Heart right ventricle (tissue), 16 donors: ENCODE data around the gene ZNF229. TPM values are rescaled to one million over a fixed set of nuclear protein-coding genes. Genes with fewer than 3 reads are reported as not detected.

Experiments
- ATAC-seq, 8 donors: fragments of 200-7000 bp; cut with Tn5 transposase; one replicate each; pipeline ENCODE4 v1.9.1; 2020; ENCODE audit warnings: mild to moderate bottlenecking in 8 of 8, moderate library complexity in 8 of 8, moderate number of reproducible peaks in 1 of 8
- DNase-seq, 2 donors: peaks; one replicate each; pipeline ENCODE4 v3.0.0-alpha.2; 2020
- H3K27ac ChIP-seq, 10 donors: fragments of 200-600 bp; sonication (generic) in 2 of 10; one replicate each; pipeline versions ENCODE4 v1.5.0 to v1.8.0; 2020 to 2022; ENCODE audit warnings: mild to moderate bottlenecking in 3 of 10
- H3K27me3 ChIP-seq, 7 donors: fragments of 200-600 bp; one replicate each; pipeline ENCODE4 v1.8.0; 2021 to 2022; ENCODE audit warnings: mild to moderate bottlenecking in 2 of 7
- H3K36me3 ChIP-seq, 9 donors: fragments of 200-600 bp; sonication (generic) in 1 of 9; one replicate each; pipeline versions ENCODE4 v1.5.0 to v1.8.0; 2020 to 2022; ENCODE audit warnings: mild to moderate bottlenecking in 2 of 9
- H3K4me1 ChIP-seq, 9 donors: fragments of 200-600 bp; sonication (generic) in 1 of 9; one replicate each; pipeline versions ENCODE4 v1.5.0 to v1.8.0; 2020 to 2022; ENCODE audit warnings: mild to moderate bottlenecking in 4 of 9
- H3K4me3 ChIP-seq, 10 donors: fragments of 200-600 bp; sonication (generic) in 2 of 10; one replicate each; pipeline versions ENCODE4 v1.5.0 to v1.8.0; 2020 to 2022; ENCODE audit warnings: mild to moderate bottlenecking in 7 of 10, moderate library complexity in 2 of 10
- H3K9me3 ChIP-seq, 11 donors: fragments of 200-600 bp in 10 of 11; sonication (generic) in 2 of 11; one replicate each; pipeline versions ENCODE4 v1.5.0 to v1.8.0; 2013 to 2022; ENCODE audit warnings: mild to moderate bottlenecking in 2 of 11, control low read depth in 1 of 11, moderate library complexity in 1 of 11
- CTCF ChIP-seq, 9 donors: fragments of 200-600 bp; sonication (generic) in 2 of 9; IDR thresholded peaks; one replicate each; pipeline versions ENCODE4 v1.5.0 to v1.8.0; 2021 to 2022; ENCODE audit warnings: antibody characterized with exemption in 9 of 9, mild to moderate bottlenecking in 5 of 9, moderate library complexity in 1 of 9
- WGBS, 2 donors: extraction: QIAGEN DNeasy Blood & Tissue Kit; methylation state at CpG; one replicate each; pipeline ENCODE4 v1.1.7; 2013; ENCODE audit warnings: inconsistent platforms in 1 of 2; 5-methylcytosine and 5-hydroxymethylcytosine counted together
- intact Hi-C, 10 donors: fragments of 100-400 bp; cut with DNase I; formaldehyde crosslinking; loops; one replicate each; pipeline versions ENCODE4 v1.11.1 to v1.14.2; 2022
- polyA plus RNA-seq, 2 donors: library from polyadenylated mRNA; stranded (reverse); fragments of 200-250 nt; gene quantifications; one replicate each; pipeline ENCODE4 v1.2.3, GENCODE V29; 2013
- total RNA-seq, 10 donors: library from RNA; stranded (reverse); fragmentation: NEBNext Ultra II Directional in 3 of 10; extraction: Animal tissue kit (Norgen Biotek cat#: 25700) in 3 of 10; gene quantifications; one replicate each; pipeline versions ENCODE4 v1.2.1 to v1.2.4, GENCODE V29; 2021 to 2023
- donor health status: Arrhythmogenic right ventricular cardiomyopathy.
- donor health status: ischemic (EF 13 %, LVEDD 7.1; RV severe dilation, severe dysfunction).
- donor health status: healthy with polysubstance abuse.
- donor health status: DM: no; HTN: yes; CAD: no.
- donor health status: DM: no; HTN: no; CAD: no.
- donor health status: ischemic (EF 25% LVEDD 6.9; RV normal size, moderate dysfunction).
- donor health status: ischemic (EF 25% LVEDD 5.7; RV mildly dilated, moderate dysfunction).
- donor health status: healthy.
- donor health status: DM: yes; HTN: yes; CAD: no.
- donor health status: Ischemic cardiomyopathy.
- donor health status: ischemic (EF 35%, LVEDD 5.7; RV mildly dilated, moderate dysfunction).
- donor health status: nonischemic (EF 11% LVEDD 7.7; RV severe dilation, severe dysfunction).
- donor health status: DM: yes; HTN: yes; CAD: no.
- donor health status: PGD.
- donor health status: ischemic (EF 29% LVEDD 5.4; RV normal size, mild dysfunction).
- donor health status: nonischemic (EF 23%, LVEDD 6.1; RV moderate dilation, normal function).

ZNF229 gene
- total and polyA plus RNA-seq, 12 donors, result 2.4 to 11.4 (median 6.7) TPM

GRCh38 chr19:44455100-44455499 lies 6.8 kb upstream of the ZNF229 start:
- Histone ChIP-seq H3K4me1 (no peaks in the 10 kb centered on the region), H3K36me3 (no peaks in the 10 kb centered on the region), H3K4me3 (no peak overlapping the region), H3K9me3 (peaks cover 0 to 84% (median 11%) of the 10 kb centered on the region in 11 donors), H3K27ac (no peak overlapping the region), H3K27me3 (no peaks in the 10 kb centered on the region)
- ATAC-seq (no peak), DNase-seq (no peak)
- 61 to 67% methylated on average over 4 of the region's 4 CpGs for WGBS, 2 donors
- intact Hi-C loops, result no loop called here
- no peak for TF ChIP-seq CTCF (IDR thresholded peaks at IDR 0.05)

- no peak overlapping the region for H3K27ac ChIP-seq
Measured at GRCh38 chr19:44452367-44452766, 4.1 kb upstream of the ZNF229 start.

GRCh38 chr19:44451687-44452086 lies 3.4 kb upstream of the ZNF229 start:
- Histone ChIP-seq H3K4me1 (peaks cover 0 to 17% (median 12%) of the 10 kb centered on the region in 9 donors), H3K9me3 (peaks cover 0 to 89% (median 12%) of the 10 kb centered on the region in 11 donors), H3K4me3 (no peak overlapping the region), H3K27ac (no peak overlapping the region), H3K36me3 (peaks cover 0 to 8% (median 0%) of the 10 kb centered on the region in 9 donors), H3K27me3 (no peaks in the 10 kb centered on the region)
- TF ChIP-seq CTCF (IDR thresholded peaks at IDR 0.05), result no peak
- DNase-seq (no peak), ATAC-seq (no peak)
- intact Hi-C loops, result no loop called here
- 91 to 92% methylated on average over 18 of the region's 18 CpGs for WGBS, 2 donors

More at GRCh38 chr19:44452367-44452766, 4.1 kb upstream of the ZNF229 start:
- no peak for DNase-seq
- intact Hi-C loops, result no loop called here
- Histone ChIP-seq H3K4me1 (peaks cover 0 to 12% (median 6%) of the 10 kb centered on the region in 9 donors), H3K27me3 (no peaks in the 10 kb centered on the region), H3K9me3 (peaks cover 0 to 88% (median 9%) of the 10 kb centered on the region in 11 donors), H3K4me3 (no peak overlapping the region), H3K36me3 (peaks cover 0 to 1% (median 0%) of the 10 kb centered on the region in 9 donors)
- WGBS, 2 donors, result 86 to 92% methylated on average over 4 of the region's 4 CpGs
- TF ChIP-seq CTCF (IDR thresholded peaks at IDR 0.05), result no peak
- no peak for ATAC-seq

DNA sequence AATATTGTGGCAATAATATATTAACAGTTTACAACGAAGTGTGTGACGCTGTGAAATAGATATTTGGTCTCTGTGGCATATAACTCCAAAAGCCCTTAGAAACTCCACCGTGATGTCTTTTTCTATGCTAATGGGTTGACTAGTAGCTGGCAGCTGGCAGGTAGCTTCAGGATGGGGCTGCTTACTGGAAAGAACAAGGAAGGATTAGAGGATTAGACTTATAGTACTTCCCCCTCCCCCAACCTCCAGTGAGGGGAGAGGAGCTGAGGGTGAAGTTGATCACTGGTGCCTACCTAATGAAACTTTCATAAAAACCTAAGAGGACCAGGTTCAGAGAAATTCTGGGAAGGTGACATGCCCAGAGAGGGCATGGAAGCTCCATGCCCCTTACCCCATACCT lies 9.8 kb downstream of the ZNF229 start:
- ATAC-seq (no peak), DNase-seq (no peak)
- Histone ChIP-seq H3K36me3 (peaks cover 0 to 100% (median 42%) of the 10 kb centered on the region in 9 donors), H3K9me3 (peaks cover 0 to 100% (median 36%) of the 10 kb centered on the region in 11 donors), H3K4me3 (no peak overlapping the region), H3K27me3 (no peaks in the 10 kb centered on the region), H3K27ac (no peak overlapping the region), H3K4me1 (no peaks in the 10 kb centered on the region)
- no peak for TF ChIP-seq CTCF (IDR thresholded peaks at IDR 0.05)
- intact Hi-C loops, result no loop called here
- 94 to 96% methylated on average over 3 of the region's 3 CpGs for WGBS, 2 donors
